GM12878 (cell line): ENCODE data around the gene GYPC. TPM values are rescaled to one million over a fixed set of nuclear protein-coding genes. Genes with fewer than 3 reads are reported as not detected.

Experiments
- FOS ChIP-seq: IDR thresholded peaks from 3 replicates; pipeline ENCODE4 v1.6.1; 2011; ENCODE audit warnings: borderline replicate concordance; ENCODE audit not compliant: insufficient read length; ENCODE audit errors: extremely low read depth
- JUNB ChIP-seq: IDR thresholded peaks from 2 replicates; pipeline ENCODE4 v1.6.1; 2016; ENCODE audit warnings: antibody characterized with exemption, mild to moderate bottlenecking
- MXI1 ChIP-seq: fragments of 150-350 bp; IDR thresholded peaks from 2 replicates; pipeline ENCODE4 v1.6.1; 2011; ENCODE audit warnings: low read depth, mild to moderate bottlenecking, inconsistent platforms, low read length, improper control_type of control experiment
- NBN ChIP-seq: fragments of 450-650 bp; IDR thresholded peaks from 2 replicates; pipeline ENCODE4 v1.6.1; 2016
- NR2F1 ChIP-seq: fragments of 450-650 bp; conservative IDR thresholded peaks from 2 replicates; pipeline ENCODE4 v1.6.1; 2017; ENCODE audit warnings: mild to moderate bottlenecking
- POLR2AphosphoS2 ChIP-seq: IDR thresholded peaks from 2 replicates; pipeline ENCODE4 v1.6.1; 2011; ENCODE audit warnings: low read depth, mild to moderate bottlenecking, low read length, improper control_type of control experiment, moderate library complexity
- RAD21 ChIP-seq: IDR thresholded peaks from 2 replicates; pipeline ENCODE4 v1.6.1; 2011; ENCODE audit warnings: mild to moderate bottlenecking, low read depth, low read length, moderate library complexity; ENCODE audit not compliant: insufficient read depth
- RCOR1 ChIP-seq: conservative IDR thresholded peaks from 2 replicates; pipeline ENCODE4 v1.6.1; 2012; ENCODE audit warnings: low read depth, low read length, improper control_type of control experiment
- STAT3 ChIP-seq: IDR thresholded peaks from 2 replicates; pipeline ENCODE4 v1.6.1; 2011; ENCODE audit warnings: low read depth, low read length, improper control_type of control experiment
- SUPT20H ChIP-seq: IDR thresholded peaks from 2 replicates; pipeline ENCODE4 v1.6.1; 2011; ENCODE audit warnings: low read depth, mild to moderate bottlenecking, low read length, moderate library complexity, borderline replicate concordance; ENCODE audit not compliant: control insufficient read depth
- TARDBP ChIP-seq: IDR thresholded peaks from 2 replicates; pipeline ENCODE4 v1.6.1; 2016; ENCODE audit warnings: borderline replicate concordance
- ZNF207 ChIP-seq: fragments of 450-650 bp; IDR thresholded peaks from 2 replicates; pipeline ENCODE4 v1.6.1; 2014; ENCODE audit warnings: antibody characterized with exemption, mild to moderate bottlenecking, borderline replicate concordance
- polyA plus RNA-seq, 11 experiments: library from polyadenylated mRNA; depleted of rRNA in 4 of 11; unstranded in 6 of 11; stranded (reverse) in 5 of 11; fragments of >200 nt; fragmentation: Nextera tagmentation in 4 of 11; fragmentation: Illumina TruSeq in 1 of 11; extraction: Ambion mirVana in 4 of 11; extraction: Trizol in 1 of 11; gene quantifications; 1 replicate in 1 of 11; 2 replicates in 10 of 11; pipeline versions ENCODE4 v1.2.1 to v1.2.3, GENCODE V29; 2011 to 2016; ENCODE audit warnings: inconsistent platforms in 2 of 11, missing spikeins in 2 of 11, low read depth in 1 of 11
- total RNA-seq, 4 experiments: library from RNA; depleted of rRNA in 3 of 4; stranded (reverse); fragments of >200 nt in 3 of 4; fragmentation: Illumina TruSeq in 1 of 4; extraction: Trizol in 1 of 4; gene quantifications; 2 replicates each; pipeline versions ENCODE4 v1.2.1 to v1.2.3, GENCODE V29; 2013 to 2021
- TF ChIP-seq, protein P1 (sequence below): fragments of 450-650 bp; IDR thresholded peaks from 2 replicates; pipeline ENCODE4 v1.6.1; 2017; ENCODE audit warnings: mild to moderate bottlenecking, low read depth, inconsistent platforms; ENCODE audit not compliant: poor library complexity, severe bottlenecking
- TF ChIP-seq, protein P2 (sequence below): IDR thresholded peaks from 2 replicates; pipeline ENCODE4 v1.6.1; 2011; ENCODE audit warnings: borderline replicate concordance, low read depth, mild to moderate bottlenecking, moderate library complexity, mixed read lengths, low read length; ENCODE audit not compliant: insufficient read depth; ENCODE audit errors: extremely low read length
- TF ChIP-seq, protein P3 (sequence below): IDR thresholded peaks from 2 replicates; pipeline ENCODE4 v1.6.1; 2012; ENCODE audit warnings: low read length, inconsistent platforms
- TF ChIP-seq, protein P4 (sequence below): fragments of 450-650 bp; IDR thresholded peaks from 2 replicates; pipeline ENCODE4 v1.6.1; 2017; ENCODE audit warnings: antibody characterized with exemption, mild to moderate bottlenecking, moderate library complexity
- TF ChIP-seq, protein P5 (sequence below): IDR thresholded peaks from 2 replicates; pipeline ENCODE4 v1.6.1; 2012; ENCODE audit warnings: mild to moderate bottlenecking, low read depth, low read length
- TF ChIP-seq, protein P6 (sequence below): IDR thresholded peaks from 2 replicates; pipeline ENCODE4 v1.6.1; 2011; ENCODE audit warnings: low read depth, mild to moderate bottlenecking, low read length, moderate library complexity, borderline replicate concordance; ENCODE audit errors: extremely low read depth

GYPC gene
- total and polyA plus RNA-seq, 10 of the 15 experiments (the other 5 are each of a cell fraction or from before 2014, with no cell fraction given), result 26.2 to 150 (median 81.4) TPM

DNA sequence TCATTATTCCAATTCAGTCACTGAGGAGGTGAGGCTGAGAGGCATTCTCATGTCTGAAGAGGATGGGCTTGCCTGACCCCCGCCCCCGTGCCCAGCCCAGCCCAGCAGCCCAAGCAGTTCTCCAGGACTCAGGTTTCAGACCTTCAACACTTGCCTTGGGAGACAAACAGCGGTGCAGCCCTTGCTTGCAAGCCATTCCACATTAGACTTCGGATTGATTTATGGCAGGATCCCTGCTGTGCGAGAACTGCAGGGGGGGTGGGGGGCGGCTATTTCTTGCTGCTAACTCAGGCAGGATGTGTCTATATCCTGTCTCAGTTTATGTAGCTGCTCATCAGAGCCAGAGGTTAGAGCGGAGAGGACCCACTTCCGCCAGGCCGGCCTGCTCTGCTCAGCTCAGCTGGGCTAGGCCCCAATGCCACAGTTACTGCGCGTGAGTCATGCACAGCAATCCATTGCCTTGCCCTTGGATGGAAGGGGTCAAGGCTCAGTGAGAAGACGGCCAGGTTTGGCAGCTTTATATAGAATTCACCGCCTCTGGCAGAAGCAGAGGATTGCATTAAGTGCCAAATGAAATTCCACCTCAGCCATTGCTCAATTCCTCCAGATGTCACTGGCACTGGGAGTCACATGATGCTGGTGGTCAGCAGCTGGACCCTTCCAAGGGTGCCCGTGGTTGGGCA, 1.8 kb downstream of the GYPC start (continued):
- no peak for TF ChIP-seq POLR2AphosphoS2
- TF ChIP-seq, protein P1, sequence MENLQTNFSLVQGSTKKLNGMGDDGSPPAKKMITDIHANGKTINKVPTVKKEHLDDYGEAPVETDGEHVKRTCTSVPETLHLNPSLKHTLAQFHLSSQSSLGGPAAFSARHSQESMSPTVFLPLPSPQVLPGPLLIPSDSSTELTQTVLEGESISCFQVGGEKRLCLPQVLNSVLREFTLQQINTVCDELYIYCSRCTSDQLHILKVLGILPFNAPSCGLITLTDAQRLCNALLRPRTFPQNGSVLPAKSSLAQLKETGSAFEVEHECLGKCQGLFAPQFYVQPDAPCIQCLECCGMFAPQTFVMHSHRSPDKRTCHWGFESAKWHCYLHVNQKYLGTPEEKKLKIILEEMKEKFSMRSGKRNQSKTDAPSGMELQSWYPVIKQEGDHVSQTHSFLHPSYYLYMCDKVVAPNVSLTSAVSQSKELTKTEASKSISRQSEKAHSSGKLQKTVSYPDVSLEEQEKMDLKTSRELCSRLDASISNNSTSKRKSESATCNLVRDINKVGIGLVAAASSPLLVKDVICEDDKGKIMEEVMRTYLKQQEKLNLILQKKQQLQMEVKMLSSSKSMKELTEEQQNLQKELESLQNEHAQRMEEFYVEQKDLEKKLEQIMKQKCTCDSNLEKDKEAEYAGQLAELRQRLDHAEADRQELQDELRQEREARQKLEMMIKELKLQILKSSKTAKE, result no peak
- TF ChIP-seq, protein P2, sequence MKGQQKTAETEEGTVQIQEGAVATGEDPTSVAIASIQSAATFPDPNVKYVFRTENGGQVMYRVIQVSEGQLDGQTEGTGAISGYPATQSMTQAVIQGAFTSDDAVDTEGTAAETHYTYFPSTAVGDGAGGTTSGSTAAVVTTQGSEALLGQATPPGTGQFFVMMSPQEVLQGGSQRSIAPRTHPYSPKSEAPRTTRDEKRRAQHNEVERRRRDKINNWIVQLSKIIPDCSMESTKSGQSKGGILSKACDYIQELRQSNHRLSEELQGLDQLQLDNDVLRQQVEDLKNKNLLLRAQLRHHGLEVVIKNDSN, result peak; percentile 22
- TF ChIP-seq STAT3, result no peak
- TF ChIP-seq, protein P3, sequence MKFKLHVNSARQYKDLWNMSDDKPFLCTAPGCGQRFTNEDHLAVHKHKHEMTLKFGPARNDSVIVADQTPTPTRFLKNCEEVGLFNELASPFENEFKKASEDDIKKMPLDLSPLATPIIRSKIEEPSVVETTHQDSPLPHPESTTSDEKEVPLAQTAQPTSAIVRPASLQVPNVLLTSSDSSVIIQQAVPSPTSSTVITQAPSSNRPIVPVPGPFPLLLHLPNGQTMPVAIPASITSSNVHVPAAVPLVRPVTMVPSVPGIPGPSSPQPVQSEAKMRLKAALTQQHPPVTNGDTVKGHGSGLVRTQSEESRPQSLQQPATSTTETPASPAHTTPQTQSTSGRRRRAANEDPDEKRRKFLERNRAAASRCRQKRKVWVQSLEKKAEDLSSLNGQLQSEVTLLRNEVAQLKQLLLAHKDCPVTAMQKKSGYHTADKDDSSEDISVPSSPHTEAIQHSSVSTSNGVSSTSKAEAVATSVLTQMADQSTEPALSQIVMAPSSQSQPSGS, result no peak
- no peak for TF ChIP-seq MXI1
- no peak for TF ChIP-seq ZNF207
- TF ChIP-seq RCOR1, result no peak
- TF ChIP-seq TARDBP, result no peak
- TF ChIP-seq, protein P4, sequence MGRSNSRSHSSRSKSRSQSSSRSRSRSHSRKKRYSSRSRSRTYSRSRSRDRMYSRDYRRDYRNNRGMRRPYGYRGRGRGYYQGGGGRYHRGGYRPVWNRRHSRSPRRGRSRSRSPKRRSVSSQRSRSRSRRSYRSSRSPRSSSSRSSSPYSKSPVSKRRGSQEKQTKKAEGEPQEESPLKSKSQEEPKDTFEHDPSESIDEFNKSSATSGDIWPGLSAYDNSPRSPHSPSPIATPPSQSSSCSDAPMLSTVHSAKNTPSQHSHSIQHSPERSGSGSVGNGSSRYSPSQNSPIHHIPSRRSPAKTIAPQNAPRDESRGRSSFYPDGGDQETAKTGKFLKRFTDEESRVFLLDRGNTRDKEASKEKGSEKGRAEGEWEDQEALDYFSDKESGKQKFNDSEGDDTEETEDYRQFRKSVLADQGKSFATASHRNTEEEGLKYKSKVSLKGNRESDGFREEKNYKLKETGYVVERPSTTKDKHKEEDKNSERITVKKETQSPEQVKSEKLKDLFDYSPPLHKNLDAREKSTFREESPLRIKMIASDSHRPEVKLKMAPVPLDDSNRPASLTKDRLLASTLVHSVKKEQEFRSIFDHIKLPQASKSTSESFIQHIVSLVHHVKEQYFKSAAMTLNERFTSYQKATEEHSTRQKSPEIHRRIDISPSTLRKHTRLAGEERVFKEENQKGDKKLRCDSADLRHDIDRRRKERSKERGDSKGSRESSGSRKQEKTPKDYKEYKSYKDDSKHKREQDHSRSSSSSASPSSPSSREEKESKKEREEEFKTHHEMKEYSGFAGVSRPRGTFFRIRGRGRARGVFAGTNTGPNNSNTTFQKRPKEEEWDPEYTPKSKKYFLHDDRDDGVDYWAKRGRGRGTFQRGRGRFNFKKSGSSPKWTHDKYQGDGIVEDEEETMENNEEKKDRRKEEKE, result no peak
- TF ChIP-seq JUNB, result no peak; the same call in 1 of the 2 replicates
- TF ChIP-seq NBN, result no peak; the same call in 1 of the 2 replicates
- TF ChIP-seq, protein P5, sequence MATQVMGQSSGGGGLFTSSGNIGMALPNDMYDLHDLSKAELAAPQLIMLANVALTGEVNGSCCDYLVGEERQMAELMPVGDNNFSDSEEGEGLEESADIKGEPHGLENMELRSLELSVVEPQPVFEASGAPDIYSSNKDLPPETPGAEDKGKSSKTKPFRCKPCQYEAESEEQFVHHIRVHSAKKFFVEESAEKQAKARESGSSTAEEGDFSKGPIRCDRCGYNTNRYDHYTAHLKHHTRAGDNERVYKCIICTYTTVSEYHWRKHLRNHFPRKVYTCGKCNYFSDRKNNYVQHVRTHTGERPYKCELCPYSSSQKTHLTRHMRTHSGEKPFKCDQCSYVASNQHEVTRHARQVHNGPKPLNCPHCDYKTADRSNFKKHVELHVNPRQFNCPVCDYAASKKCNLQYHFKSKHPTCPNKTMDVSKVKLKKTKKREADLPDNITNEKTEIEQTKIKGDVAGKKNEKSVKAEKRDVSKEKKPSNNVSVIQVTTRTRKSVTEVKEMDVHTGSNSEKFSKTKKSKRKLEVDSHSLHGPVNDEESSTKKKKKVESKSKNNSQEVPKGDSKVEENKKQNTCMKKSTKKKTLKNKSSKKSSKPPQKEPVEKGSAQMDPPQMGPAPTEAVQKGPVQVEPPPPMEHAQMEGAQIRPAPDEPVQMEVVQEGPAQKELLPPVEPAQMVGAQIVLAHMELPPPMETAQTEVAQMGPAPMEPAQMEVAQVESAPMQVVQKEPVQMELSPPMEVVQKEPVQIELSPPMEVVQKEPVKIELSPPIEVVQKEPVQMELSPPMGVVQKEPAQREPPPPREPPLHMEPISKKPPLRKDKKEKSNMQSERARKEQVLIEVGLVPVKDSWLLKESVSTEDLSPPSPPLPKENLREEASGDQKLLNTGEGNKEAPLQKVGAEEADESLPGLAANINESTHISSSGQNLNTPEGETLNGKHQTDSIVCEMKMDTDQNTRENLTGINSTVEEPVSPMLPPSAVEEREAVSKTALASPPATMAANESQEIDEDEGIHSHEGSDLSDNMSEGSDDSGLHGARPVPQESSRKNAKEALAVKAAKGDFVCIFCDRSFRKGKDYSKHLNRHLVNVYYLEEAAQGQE, result no peak
- no peak for TF ChIP-seq FOS
- no peak for TF ChIP-seq RAD21
- TF ChIP-seq, protein P6, sequence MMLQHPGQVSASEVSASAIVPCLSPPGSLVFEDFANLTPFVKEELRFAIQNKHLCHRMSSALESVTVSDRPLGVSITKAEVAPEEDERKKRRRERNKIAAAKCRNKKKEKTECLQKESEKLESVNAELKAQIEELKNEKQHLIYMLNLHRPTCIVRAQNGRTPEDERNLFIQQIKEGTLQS, result no peak
- peak; percentile 70 for TF ChIP-seq NR2F1
- TF ChIP-seq SUPT20H, result no peak
